A673 (cell line): ENCODE results near the gene MAMDC2. TPM values are rescaled to one million over a fixed set of nuclear protein-coding genes. Genes with fewer than 3 reads are reported as not detected.

Experiments
- BruUV-seq: library from RNA; stranded (reverse); fragments of 400-500 nt; replicated peaks from 2 replicates; lab custom pipeline; 2021; lab: Mats Ljungman, UMichigan
- CTCF ChIA-PET: fragments of 300-600 bp; sonication (Branson Sonifier 250); formaldehyde crosslinking; loops from one replicate; lab custom pipeline; 2022; ENCODE audit warnings: antibody characterized with exemption; lab: Charles Lee
- POLR2A ChIA-PET: fragments of 300-600 bp; sonication (Branson Sonifier 250); formaldehyde crosslinking; loops from one replicate; lab custom pipeline; 2022; ENCODE audit warnings: antibody characterized with exemption; ENCODE audit not compliant: low non-redundant PET; lab: Charles Lee
- DNase-seq: peaks from one replicate; pipeline ENCODE4 v3.0.0-alpha.2; 2015; ENCODE audit warnings: low spot score
- H3K27ac ChIP-seq: fragments of 200-600 bp; sonication (generic); 2 replicates; pipeline ENCODE4 v1.5.1; 2016; ENCODE audit warnings: mixed run types, low read depth, mild to moderate bottlenecking, mixed read lengths, antibody characterized with exemption, low read length; ENCODE audit not compliant: poor library complexity, severe bottlenecking
- H3K27me3 ChIP-seq: fragments of 200-600 bp; sonication (generic); replicated peaks from 2 replicates; pipeline ENCODE4 v1.6.1; 2017; ENCODE audit warnings: mixed run types, low read depth, mild to moderate bottlenecking, mixed read lengths, antibody characterized with exemption, low read length; ENCODE audit not compliant: insufficient read depth, poor library complexity
- H3K36me3 ChIP-seq: fragments of 200-600 bp; sonication (generic); 2 replicates; pipeline ENCODE4 v1.6.1; 2016; ENCODE audit warnings: mixed run types, mild to moderate bottlenecking, mixed read lengths, antibody characterized with exemption, low read length; ENCODE audit not compliant: insufficient read depth, poor library complexity, severe bottlenecking
- H3K4me1 ChIP-seq: fragments of 200-600 bp; sonication (generic); 2 replicates; pipeline ENCODE4 v1.6.1; 2017; ENCODE audit warnings: mixed run types, mild to moderate bottlenecking, mixed read lengths, antibody characterized with exemption, low read length; ENCODE audit not compliant: insufficient read depth, poor library complexity, severe bottlenecking
- H3K4me3 ChIP-seq: fragments of 200-600 bp; sonication (generic); 2 replicates; pipeline ENCODE4 v1.5.1; 2016; ENCODE audit warnings: low read depth, mixed run types, mild to moderate bottlenecking, mixed read lengths, low read length; ENCODE audit not compliant: poor library complexity, severe bottlenecking
- H3K9me3 ChIP-seq: fragments of 200-600 bp; sonication (generic); 2 replicates; pipeline ENCODE4 v1.6.1; 2016; ENCODE audit warnings: mixed run types, low read depth, mild to moderate bottlenecking, mixed read lengths, antibody characterized with exemption, low read length; ENCODE audit not compliant: poor library complexity, severe bottlenecking
- CTCF ChIP-seq: fragments of 300-800, 200-600 bp; sonication (generic); conservative IDR thresholded peaks from 2 replicates; pipeline ENCODE4 v1.5.1; 2017; ENCODE audit warnings: low read depth, mild to moderate bottlenecking, antibody characterized with exemption, low read length, moderate library complexity, mixed read lengths
- EZH2 ChIP-seq: fragments of 200-600 bp; sonication (generic); IDR thresholded peaks from 2 replicates; pipeline ENCODE4 v1.6.1; 2017; ENCODE audit warnings: borderline replicate concordance, low read depth, mild to moderate bottlenecking, mixed read lengths, antibody characterized with exemption, low read length; ENCODE audit not compliant: poor library complexity, severe bottlenecking
- intact Hi-C: fragments of 100-400 bp; cut with micrococcal nuclease; formaldehyde crosslinking; loops from one replicate; pipeline ENCODE4 v1.10.0; 2022; ENCODE audit not compliant: unreplicated experiment
- total RNA-seq: library from RNA; stranded (reverse); gene quantifications from 2 replicates; pipeline ENCODE4 v1.2.3, GENCODE V29; 2021

The MAMDC2 gene
- total RNA-seq, 1 experiment from 2014 or later, result not detected

DNA sequence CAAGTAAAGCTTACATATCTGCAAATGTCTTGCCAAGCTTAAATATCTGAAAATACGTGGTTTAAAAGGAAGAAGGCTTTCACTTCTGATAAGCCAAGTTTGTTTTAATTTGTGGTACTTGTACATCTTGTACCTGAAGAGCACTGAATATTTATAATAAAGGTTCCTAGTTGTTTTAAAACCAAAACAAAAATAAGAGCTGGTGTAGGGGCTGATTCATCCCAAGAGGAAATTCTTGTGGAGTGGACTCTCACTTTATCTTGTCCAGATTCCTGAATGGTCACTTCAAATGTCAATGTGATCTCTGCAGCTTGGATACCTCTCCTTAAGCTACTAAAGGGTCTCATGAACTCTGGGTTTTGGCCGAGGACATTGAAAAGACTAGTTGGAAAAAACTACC lies 29.5 kb downstream of the MAMDC2 start:
- POLR2A ChIA-PET, result no interaction called here
- Histone ChIP-seq H3K4me3 (no peak overlapping the region), H3K27me3 (peaks cover 87% of the 10 kb centered on the region), H3K36me3 (no peaks in the 10 kb centered on the region), H3K9me3 (no peaks in the 10 kb centered on the region), H3K4me1 (no peaks in the 10 kb centered on the region), H3K27ac (no peak overlapping the region)
- CTCF ChIA-PET, result no interaction called here
- intact Hi-C loops, result no loop called here
- TF ChIP-seq CTCF (no peak), EZH2 (no peak)
- no TSS peak for BruUV-seq
- DNase-seq, result no peak

DNA sequence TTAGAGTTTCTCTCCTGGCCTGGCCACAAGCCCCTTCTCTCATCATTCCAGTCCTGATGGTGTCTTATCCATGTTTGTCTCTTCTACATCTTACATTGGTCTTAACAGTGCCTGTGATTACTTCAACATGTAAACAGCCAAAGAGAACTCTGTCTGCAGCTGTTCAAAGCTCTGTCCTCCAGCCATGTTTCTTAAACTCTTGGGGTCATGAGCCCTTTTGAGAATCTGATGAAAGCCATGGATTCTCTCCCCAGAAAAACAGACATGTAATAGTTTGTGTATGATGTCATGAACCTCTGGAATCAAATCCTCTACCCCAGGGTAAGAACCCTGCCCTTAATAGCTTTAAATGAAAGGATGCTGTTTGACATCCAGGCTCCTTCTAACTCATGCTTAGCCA lies 30.1 kb downstream of the MAMDC2 start:
- no peaks in the 10 kb centered on the region for H3K4me1 ChIP-seq
- no TSS peak for BruUV-seq
- CTCF ChIA-PET, result no interaction called here
- peaks cover 92% of the 10 kb centered on the region for H3K27me3 ChIP-seq
- POLR2A ChIA-PET, result no interaction called here
- no peaks in the 10 kb centered on the region for H3K9me3 ChIP-seq
- DNase-seq, result no peak
- H3K4me3 ChIP-seq, result no peak overlapping the region
- intact Hi-C loops, result no loop called here
- no peaks in the 10 kb centered on the region for H3K36me3 ChIP-seq
- no peak overlapping the region for H3K27ac ChIP-seq
- TF ChIP-seq EZH2 (no peak), CTCF (no peak)

DNA sequence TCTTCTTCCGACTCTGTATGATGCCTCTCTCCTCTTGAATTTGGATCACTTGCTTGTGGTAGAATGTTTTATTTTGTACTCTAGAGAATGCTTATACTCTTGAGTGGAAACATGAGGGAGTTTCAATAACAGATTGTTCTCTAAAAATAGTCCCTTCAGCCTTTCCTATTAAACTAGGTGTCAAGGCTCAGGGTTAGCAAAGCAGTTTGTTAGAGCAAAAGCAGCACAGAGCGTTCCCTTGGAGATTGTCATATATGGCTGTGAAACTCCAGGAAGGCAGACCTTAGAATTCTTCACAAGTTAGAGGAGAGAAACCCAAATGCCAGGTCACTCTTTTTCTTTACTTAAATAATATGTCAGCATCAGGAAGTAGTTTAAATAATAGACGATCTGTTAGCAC lies 33.0 kb downstream of the MAMDC2 start:
- TF ChIP-seq EZH2, result no peak
- CTCF ChIA-PET, result no interaction called here
- Histone ChIP-seq H3K4me1 (no peaks in the 10 kb centered on the region), H3K36me3 (no peaks in the 10 kb centered on the region), H3K9me3 (no peaks in the 10 kb centered on the region), H3K27me3 (peaks cover 77% of the 10 kb centered on the region), H3K27ac (no peak overlapping the region), H3K4me3 (no peak overlapping the region)
- no TSS peak for BruUV-seq
- no peak for DNase-seq
- POLR2A ChIA-PET, result no interaction called here
- intact Hi-C loops, result no loop called here

- no peak overlapping the region for H3K27ac ChIP-seq
- H3K36me3 ChIP-seq, result no peaks in the 10 kb centered on the region
- no peak for DNase-seq
- BruUV-seq, result no TSS peak
- no peak overlapping the region for H3K4me3 ChIP-seq
- TF ChIP-seq EZH2 (no peak), CTCF (no peak)
- ChIA-PET POLR2A (no interaction called here), CTCF (no interaction called here)
- no peaks in the 10 kb centered on the region for H3K9me3 ChIP-seq
- H3K4me1 ChIP-seq, result no peaks in the 10 kb centered on the region
- intact Hi-C loops, result no loop called here
- peaks cover 53% of the 10 kb centered on the region for H3K27me3 ChIP-seq
Measured at GRCh38 chr9:70079417-70080037, 35.9 kb downstream of the MAMDC2 start.
